ENCODE results near the gene GSTA1.
A peak's percentile ranks its signal among the peaks of the same experiment; 100 is the strongest.
"Not testable (repeated sequence)": the region's sequence is repeated elsewhere in the genome, so short reads cannot be mapped to it uniquely, and the experiment has no call there.

Gene GSTA1

DNA sequence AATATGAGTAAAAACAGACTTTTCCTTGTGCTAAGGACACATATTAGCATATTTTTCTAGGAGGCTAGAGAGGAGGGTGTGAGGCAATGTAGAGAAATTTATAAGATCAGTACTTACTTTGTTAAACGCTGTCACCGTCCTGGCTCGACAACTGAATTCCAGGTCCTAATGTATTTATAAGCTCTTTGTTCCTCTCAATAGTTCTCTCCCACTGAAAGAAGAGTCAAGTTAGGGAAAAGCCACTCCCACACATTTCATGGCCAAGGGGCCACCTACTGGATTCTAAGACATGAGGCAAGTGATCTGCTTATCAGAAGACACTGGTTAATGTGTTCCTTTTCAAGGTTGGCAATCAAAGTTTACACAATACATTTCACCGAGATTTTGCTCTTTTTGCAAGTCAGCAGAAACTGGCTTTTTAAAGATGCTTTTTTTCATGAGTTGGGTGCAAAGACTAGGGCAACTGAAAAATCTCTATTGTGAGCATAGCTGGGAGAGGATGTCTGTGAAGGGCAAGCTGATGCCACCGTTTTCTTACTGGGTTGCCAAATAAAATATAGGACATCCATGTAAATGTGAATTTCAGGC, at the start of gene GSTA1:
TSS of gene GSTA1 (minus strand) at position 149 of the 588 bp plus-strand sequence. CDS start 4,549 bp downstream, outside the sequence.
- DNase-seq (ENCODE audit: low spot score), result not testable (repeated sequence)

DNA sequence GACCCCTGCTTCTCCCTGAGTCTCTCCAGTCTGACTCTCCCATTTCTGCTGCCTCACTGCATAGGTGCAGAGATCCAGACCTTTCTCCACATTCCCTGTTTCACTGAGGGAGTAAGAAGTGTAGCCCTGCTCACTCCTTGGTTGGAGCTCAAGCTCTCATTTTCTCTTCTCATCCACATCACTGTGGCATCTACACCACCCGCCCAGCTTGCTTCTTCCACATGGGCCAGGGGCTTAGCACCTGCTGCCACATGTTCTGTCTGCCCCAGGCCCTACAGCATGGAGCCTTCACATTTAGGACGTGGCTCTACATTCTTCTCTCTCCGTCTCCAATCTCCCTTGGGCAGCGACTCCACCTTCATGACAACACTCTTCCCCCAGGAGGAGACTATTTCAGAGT, 45.5 kb upstream of the GSTA1 start:
- no peak for DNase-seq (ENCODE audit: low spot score)

DNA sequence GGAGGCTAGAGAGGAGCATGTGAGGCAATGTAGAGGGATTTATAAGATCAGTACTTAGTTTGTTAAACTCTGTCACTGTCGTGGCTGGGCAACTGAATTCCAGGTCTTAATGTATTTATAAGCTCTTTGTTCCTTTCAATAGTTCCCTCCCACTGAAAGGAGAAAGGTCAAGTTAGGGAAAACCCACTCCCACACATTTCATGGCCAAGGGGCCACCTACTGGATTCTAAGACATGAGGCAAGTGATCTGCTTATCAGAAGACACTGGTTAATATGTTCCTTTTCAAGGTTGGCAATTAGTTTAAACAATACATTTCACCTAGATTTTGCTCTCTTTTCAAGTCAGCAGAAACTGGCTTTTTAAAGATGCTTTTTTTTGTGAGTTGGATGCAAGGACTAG, 42.4 kb upstream of the GSTA1 start:
- DNase-seq (ENCODE audit: low spot score), result no peak

DNA sequence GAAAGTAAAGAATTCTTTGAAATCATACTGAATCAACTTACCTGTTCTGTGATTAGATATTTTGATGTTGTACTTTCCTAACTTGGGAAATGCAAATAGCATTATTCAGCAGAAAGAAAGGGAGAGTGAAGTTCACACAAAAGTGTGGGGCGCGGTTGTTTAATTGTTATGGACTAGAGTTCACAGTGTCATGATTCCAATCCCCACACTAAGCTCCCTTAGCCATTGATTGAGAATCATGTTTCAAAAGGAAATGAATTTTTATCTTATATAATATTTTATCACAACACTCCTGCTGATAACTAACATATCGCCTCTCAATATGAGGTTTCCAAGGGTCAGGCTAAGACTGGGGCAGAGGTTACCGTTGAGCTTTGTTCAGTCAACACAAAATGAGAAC, 40.0 kb upstream of the GSTA1 start:
- DNase-seq (ENCODE audit: low spot score), result no peak

DNA sequence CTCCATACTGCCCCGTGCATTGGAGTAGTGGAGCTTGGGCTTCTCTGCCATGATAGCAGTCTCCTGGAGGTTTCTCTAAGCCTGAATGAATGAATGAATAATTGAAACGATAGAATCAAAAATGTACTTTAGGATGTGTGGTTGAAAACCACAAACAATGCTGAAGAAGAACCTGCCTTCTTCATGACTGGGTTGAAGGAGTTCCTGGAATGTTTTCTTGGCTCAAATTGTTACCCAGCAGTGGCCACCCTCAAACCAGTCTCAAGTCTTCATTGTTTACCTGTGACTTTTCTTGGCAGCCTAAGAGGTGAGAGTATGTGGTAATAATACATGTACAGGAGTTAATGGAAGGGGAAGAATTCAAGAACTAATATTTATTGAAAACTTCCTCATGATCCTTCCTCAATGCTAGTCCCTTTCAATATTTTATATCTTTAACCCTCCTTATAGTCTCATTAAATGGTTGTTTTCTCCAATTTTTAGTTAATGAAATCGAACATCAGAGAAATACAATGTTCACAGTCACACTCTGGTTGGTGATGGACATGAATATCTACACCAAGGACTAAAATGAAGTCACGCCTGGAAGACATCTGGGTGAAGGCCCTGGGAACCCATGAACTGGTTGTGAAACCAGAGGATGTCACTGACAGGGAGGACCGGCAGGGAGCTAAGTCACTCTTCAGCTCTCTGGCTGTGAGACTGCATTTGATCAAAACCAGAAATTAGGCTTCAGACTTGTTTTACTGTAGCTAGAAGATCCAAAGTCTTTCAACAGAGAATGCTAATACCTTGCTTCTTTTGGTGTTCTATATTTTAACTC, 37.4 kb upstream of the GSTA1 start, which contains the start of gene GSTA5:
TSS of gene GSTA5 (minus strand) at position 51 of the 823 bp plus-strand sequence.
- DNase-seq (ENCODE audit: low spot score), result no peak

DNA sequence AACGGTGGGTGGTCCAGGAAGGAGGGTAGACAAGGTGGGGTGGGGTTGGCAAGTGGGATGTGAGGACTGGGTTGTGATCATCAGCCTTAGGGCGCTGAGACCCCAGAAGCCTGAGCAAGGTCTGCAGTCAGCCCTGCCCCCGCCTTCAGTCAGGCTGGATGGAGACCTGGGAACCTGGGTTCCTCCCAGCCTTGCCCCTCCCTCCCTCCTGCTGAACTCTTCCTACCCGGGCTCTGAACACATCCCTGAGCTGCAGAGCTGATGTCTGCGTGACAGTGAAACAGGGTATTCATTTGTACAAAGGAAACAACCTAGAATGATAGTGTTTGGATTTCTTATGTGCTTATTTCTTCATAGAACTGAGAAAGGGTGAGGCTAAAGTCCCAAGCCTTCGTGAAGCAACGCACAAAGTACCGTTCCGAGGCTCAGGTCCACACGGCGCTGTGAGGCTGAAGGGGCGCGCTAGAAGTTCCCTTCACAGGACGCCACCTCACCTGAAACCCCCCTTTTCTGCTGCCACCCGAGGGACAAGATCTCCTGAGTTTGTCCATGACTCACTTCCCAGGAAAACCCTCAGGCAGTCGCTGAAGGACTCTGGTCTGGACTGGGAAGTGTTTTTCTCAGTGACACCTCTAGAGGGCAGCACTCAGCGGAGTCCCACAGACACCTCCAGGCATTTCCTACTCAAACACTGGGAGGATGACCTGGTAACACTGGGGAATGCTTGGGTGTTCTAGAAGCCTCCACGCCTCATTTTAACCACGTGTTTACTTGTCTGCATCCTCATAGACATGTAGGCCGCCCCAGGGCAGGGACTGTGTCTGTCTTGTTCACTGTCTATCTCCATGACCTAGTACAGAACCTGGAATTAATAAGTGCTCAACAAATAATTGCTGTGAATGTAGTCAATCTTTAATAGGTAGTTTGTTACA, 35.8 kb upstream of the GSTA1 start:
- DNase-seq (ENCODE audit: low spot score), result peak; percentile 49

DNA sequence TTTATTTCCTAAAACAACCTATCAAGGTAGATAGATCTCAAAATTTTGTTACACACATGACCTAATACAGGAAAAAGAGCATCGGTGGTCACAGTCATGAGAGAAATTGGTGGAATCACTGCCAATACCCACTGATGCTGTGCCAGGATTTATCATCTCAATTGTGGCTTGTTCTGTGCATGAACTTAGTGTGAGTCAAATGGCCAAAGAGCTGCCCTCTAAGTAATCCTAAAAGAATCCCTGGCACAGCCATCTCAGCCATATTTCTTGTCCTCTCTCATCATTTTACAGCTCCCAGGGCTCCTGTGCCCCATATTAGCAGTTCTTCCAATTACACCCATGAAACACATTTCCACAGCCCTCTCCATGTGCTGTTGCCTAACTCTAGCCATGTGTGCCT, 30.9 kb upstream of the GSTA1 start:
- no peak for DNase-seq (ENCODE audit: low spot score)

DNA sequence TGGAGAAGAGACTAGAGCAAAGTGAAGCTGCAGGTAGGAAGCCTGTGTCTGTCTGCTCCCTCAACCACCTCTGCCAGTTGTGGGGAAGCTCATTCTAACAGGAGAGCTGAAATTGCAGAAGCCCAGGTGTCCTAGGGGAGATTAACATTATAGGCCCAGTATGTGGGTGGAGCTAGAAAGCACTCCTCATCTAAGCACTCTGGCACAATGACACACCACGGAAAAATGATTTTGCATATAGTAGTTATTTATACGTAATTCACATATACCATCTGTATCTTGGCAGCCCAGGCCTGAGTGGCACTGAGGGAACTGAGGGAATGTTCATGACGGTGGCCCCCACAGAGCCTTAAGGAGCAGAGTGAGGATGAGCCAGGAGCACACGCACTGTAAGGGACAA, 27.3 kb upstream of the GSTA1 start:
- not testable (repeated sequence) for DNase-seq (ENCODE audit: low spot score)

DNA sequence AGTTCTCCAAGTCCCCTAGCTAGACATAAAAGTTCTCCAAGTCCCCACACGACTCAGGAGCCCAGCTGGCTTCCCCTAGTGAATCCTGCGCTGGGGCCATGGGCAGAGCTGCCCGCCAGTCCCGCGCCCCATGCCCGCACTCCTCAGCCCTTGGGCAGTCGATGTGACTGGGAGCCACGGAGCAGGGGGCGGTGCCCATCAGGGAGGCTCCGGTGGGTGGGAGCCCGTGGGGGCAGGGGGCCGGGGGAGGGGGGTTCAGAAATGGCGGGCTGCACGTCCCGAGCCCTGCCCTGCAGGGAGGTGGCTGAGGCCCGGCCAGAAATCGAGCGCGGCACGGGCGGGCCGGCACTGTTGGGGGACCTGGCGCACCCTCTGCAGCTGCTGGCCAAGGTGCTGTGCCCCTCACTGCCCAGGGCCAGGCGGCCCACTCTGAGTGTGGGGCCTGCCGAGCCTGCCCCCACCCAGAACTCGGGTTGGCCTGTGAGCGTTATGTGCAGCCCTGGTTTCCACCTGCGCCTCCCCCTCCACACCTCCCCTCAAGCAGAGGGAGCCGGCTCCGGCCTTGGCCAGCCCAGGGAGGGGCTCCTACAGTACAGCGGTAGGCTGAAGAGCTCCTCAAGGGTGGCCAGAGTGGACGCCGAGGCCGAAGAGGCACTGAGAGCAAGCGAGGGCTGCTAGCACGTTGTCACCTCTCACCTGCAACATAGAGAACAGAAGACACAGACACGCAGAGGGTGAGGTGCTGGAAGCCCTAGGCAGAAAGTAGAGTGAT, 25.6 kb upstream of the GSTA1 start:
- DNase-seq (ENCODE audit: low spot score), result no peak

DNA sequence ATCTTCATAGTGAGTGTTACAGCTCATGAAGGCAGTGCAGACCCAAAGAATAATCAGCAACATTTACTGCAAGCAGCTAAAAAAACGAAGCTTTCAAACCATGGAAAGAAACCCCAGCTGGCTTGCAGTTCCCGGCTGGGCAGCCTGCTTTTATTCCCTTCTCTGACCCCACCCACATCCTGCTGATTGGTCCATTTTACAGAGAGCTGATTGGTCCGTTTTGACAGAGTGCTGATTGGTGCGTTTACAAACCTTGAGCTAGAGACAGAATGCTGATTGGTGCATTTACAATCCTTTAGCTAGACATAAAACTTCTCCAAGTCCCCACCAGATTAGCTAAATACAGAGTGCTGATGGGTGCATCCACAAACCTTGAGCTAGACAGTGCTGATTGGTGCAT, 25.0 kb upstream of the GSTA1 start:
- DNase-seq (ENCODE audit: low spot score), result not testable (repeated sequence)

DNA sequence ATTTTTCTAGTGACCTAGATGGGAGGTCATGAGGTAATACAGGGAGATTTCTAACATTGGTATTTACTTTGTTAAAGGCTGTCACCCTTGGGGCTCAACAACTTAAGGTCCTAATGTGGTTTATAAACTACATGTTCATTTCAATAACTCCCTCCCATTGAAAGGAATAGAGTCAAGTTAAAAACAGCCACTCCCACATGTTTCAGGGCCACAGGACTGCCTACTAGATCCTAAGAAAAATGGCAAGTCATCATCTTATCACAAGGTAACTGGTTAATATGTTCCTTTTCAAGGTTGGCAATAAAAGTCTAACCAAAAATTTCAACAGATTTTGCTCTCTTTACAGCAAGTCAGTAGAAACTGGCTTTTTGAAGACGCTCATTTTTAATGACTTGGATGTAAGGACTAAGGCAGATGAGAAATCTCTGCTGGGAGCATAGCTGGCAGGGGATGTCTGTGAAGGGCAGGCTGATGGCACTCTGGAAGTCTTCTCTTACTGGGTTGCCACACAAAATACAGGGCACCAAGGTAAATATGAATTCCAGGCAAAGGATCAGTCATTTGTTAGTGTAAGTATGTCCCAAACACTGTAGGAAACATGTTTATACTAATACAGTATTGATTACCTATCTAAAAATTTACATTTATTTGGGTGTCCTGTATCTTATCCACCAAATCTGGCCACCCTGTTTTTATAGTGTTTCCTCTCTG, 23.6 kb upstream of the GSTA1 start:
- not testable (repeated sequence) for DNase-seq (ENCODE audit: low spot score)

DNA sequence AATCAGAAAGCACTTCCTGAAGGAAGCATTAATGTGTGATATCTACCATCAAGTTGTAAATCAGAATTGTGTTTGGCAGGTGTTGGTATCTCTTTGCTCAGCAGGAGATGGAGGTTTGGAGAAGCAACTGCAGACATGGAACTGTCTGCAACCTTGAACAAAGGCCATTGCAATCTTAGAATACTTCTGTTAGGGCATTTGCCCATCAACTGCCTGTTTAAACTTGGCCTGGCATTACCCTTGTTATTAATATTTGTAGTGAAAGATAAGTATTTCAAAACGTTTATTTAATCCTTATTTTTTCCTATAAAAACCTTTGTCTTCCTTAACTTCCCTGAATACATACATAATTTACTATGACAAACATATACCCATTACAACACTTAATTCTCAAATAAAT, 22.9 kb upstream of the GSTA1 start:
- no peak for DNase-seq (ENCODE audit: low spot score)

DNA sequence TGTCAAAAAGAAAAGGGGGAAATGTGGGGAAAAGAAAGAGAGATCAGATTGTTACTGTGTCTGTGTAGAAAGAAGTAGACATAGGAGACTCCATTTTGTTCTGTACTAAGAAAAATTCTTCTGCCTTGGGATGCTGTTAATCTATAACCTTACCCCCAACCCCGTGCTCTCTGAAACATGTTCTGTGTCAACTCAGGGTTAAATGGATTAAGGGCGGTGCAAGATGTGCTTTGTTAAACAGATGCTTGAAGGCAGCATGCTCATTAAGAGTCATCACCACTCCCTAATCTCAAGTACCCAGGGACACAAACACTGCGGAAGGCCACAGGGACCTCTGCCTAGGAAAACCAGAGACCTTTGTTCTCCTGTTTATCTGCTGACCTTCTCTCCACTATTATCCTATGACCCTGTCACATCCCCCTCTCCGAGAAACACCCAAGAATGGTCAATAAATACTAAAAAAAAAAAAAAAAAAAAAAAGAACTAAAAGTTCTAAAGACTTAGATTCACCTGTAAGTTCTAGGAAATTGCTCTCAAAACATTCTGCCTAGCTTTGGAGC, 22.4 kb upstream of the GSTA1 start:
- not testable (repeated sequence) for DNase-seq (ENCODE audit: low spot score)

DNA sequence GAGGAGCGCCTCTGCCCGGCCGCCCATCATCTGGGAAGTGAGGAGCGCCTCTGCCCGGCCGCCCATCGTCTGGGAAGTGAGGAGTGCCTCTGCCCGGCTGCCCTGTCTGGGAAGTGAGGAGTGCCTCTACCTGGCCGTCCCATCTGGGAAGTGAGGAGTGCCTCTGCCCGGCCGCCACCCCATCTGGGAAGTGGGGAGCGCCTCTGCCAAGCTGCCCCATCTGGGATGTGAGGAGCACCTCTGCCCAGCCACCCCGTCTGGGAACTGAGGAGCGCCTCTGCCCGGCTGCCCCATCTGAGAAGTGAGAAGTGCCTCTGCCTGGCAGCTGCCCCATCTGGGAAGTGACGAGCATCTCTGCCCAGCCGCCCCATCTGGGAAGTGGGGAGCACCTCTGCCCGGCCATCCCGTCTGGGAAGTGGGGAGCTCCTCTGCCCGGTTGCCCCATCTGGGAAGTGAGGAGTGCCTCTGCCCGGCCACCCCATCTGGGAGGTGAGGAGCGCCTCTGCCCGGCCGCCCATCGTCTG, 21.7 kb upstream of the GSTA1 start:
- DNase-seq (ENCODE audit: low spot score), result not testable (repeated sequence)

DNA sequence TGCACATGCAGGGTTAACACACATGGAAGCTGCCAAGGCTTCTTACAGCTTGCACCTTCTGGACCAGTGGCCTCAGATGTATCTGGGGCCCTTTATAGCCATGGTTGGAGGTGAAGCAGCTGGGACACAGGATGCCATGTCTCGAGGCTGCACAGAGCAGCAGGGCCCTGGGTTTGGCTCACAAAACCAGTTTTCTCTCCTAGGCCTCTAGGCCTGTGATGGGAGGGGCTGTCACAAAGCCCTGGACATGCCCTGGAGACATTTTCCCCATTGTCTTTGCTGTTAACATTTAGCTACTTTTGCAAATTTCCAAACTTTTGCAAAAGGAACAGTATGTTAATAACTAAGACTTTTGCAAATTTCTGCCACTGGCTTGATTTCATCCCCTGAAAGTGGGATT, 18.2 kb upstream of the GSTA1 start:
- no peak for DNase-seq (ENCODE audit: low spot score)

DNA sequence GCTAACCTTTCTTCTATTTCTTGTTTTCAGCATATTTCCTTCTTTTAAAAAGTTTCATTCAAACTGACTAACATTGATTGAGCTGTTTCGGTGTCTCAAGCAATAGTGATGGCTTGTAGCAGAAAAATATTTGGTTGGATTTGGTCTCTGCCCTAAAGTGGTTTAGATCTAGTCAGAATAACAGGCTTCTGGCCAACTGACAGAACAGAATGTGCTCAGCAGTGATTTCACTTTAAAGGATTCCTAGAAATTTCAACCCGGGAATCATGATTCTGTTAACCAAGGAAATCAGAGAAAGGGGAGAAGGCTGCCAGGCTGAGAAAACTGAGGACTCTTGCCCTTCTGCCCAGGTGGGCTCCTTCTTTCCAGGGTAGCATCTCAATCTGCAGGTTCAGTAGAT, 16.6 kb upstream of the GSTA1 start:
- DNase-seq (ENCODE audit: low spot score), result no peak

DNA sequence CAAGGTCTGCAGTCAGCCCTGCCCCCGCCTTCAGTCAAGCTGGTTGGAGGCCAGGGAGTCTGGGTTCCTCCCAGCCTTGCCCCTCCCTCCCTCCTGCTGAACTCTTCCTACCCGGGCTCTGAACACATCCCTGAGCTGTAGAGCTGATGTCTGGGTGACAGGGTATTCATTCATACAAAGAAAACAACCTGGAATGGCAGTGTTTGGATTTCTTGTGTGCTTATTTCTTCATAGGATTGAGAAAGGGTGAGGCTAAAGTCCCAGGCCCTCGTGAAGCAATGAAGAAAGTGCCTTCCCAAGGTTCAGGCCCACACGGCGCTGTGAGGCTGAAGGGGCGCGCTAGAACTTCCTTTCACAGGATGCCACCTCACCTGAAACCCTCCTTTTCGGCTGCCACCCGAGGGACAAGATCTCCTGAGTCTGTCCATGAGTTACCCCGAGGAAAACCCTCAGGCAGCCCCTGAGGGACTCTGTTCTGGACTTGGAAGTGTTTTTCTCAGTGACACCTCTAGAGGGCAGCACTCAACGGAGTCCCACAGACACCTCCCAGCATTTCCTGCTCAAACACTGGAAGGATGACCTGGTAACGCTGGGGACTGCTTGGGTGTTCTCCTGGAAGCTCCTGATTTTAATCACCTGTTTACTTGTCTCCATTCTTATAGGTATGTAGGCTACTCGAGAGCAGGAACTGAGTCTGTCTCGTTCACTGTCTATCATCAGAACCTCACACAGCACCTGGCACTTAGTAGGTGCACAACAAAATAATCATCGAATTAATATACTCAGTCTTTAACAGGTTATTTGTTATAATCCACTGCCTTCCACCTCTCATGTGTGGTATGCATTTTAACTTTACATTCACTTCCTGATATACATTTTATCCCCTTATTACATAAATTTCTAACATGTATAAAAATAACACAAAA, 11.8 kb upstream of the GSTA1 start:
- peak; percentile 28 for DNase-seq (ENCODE audit: low spot score)

DNA sequence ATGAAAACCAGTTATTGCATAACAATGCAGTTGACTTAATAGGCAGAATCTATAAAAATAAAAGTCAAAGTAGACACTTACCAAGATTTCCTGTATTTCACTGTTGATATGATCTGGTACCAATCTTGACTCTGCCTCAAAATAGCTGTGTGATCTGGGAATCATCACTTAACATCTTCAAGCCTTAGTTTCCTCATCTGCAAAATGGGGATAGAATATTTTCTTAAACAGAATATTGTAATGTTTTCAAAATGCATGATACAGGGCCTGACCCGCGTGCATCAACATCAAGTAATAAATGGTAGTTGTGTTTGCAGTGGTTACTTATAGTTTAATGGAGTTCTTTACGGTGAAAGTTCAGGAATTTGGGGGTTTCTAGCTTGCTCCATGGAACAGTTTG, 10.9 kb upstream of the GSTA1 start:
- not testable (repeated sequence) for DNase-seq (ENCODE audit: low spot score)

DNA sequence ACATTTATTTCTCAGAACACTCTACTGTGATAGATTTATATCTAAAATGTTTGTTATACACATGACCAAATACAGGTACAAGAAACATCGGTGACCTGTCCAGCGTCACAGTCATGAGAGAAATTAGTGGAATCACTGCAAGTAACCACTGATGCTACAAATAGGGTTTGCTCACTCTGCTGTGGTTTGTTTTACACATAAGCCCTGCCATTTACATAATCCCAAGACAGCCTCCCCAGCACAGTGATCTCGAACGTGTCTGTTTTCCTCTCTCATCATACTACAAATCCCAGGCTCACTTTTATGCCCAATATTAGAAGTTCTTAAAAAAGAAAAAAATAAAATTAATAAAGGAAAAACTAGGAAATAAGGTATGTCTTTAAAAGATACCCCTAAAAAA, 6.2 kb upstream of the GSTA1 start:
- not testable (repeated sequence) for DNase-seq (ENCODE audit: low spot score)

Measured in HuH-7.5 (cell line).